Measurements from ENCODE around the gene CKAP2L.

GRCh38 chr2:112706170-112706664 is 58.2 kb downstream of the CKAP2L start:
- TF ChIP-seq CTCF (IDR thresholded peaks at IDR 0.05; ENCODE audit: insufficient read depth, low read depth, low read length) (no peak), EZH2 (IDR thresholded peaks at IDR 0.05; ENCODE audit: insufficient read depth, low read length) (no peak)

All from astrocyte (in vitro differentiated cells and primary cell).